HepG2 (cell line): ENCODE data around the gene SLC38A3. TPM values are rescaled to one million over a fixed set of nuclear protein-coding genes. Genes with fewer than 3 reads are reported as not detected.

Source experiments
- ASH2L ChIP-seq: fragments of 300-600, 200-600 bp; sonication (generic); IDR thresholded peaks from 2 replicates; pipeline ENCODE4 v1.7.0; 2017; ENCODE audit warnings: low read depth, mild to moderate bottlenecking, moderate library complexity, mixed read lengths, low read length; ENCODE audit not compliant: insufficient read length
- FOXP4 ChIP-seq: sonication (generic); formaldehyde crosslinking; IDR thresholded peaks from 2 replicates; pipeline ENCODE4 v1.4.0; 2020; ENCODE audit warnings: missing genetic modification reagents
- KMT2A ChIP-seq: sonication (generic); formaldehyde crosslinking; IDR thresholded peaks from 2 replicates; pipeline ENCODE4 v1.4.0; 2020; ENCODE audit warnings: missing genetic modification reagents
- NFYB ChIP-seq: sonication (generic); formaldehyde crosslinking; IDR thresholded peaks from 2 replicates; pipeline ENCODE4 v1.4.0; 2020; ENCODE audit warnings: missing genetic modification reagents
- PATZ1 ChIP-seq: sonication (generic); formaldehyde crosslinking; IDR thresholded peaks from 2 replicates; pipeline ENCODE4 v1.4.0; 2020; ENCODE audit warnings: missing genetic modification reagents
- RXRA ChIP-seq: sonication (generic); formaldehyde crosslinking; IDR thresholded peaks from 2 replicates; pipeline ENCODE4 v1.5.1; 2020; ENCODE audit warnings: missing genetic modification reagents
- SAP130 ChIP-seq: IDR thresholded peaks from 2 replicates; pipeline ENCODE4 v1.6.1; 2016; ENCODE audit warnings: low read depth
- STAG1 ChIP-seq: sonication (generic); formaldehyde crosslinking; IDR thresholded peaks from 2 replicates; pipeline ENCODE4 v1.4.0; 2020; ENCODE audit warnings: missing genetic modification reagents
- polyA plus RNA-seq, 8 experiments: library from polyadenylated mRNA; depleted of rRNA in 3 of 8; stranded (reverse) in 7 of 8; unstranded in 1 of 8; fragments of >200 nt; fragmentation: Illumina TruSeq in 4 of 8; extraction: Trizol in 4 of 8; gene quantifications; 2 replicates each; pipeline versions ENCODE4 v1.2.1 to v1.2.3, GENCODE V29; 2011 to 2016; ENCODE audit warnings: low read depth in 4 of 8, missing spikeins in 1 of 8, mixed read lengths in 1 of 8; ENCODE audit not compliant: insufficient read depth in 1 of 8
- total RNA-seq, 5 experiments: library from RNA; depleted of rRNA; stranded (reverse); fragments of >200 nt; fragmentation: Illumina TruSeq; extraction: Trizol; gene quantifications; 2 replicates each; pipeline ENCODE4 v1.2.3, GENCODE V29; 2016; ENCODE audit warnings: low read depth in 1 of 5
- TF ChIP-seq, protein P1 (sequence below), 2 experiments: sonication (generic) in 1 of 2; formaldehyde crosslinking in 1 of 2; IDR thresholded peaks; 2 replicates each; pipeline versions ENCODE4 v1.4.0 to v1.6.1; 2016 to 2020; ENCODE audit warnings: borderline replicate concordance in 1 of 2, low read depth in 1 of 2, mild to moderate bottlenecking in 1 of 2, missing genetic modification reagents in 1 of 2
- TF ChIP-seq, protein P2 (sequence below): sonication (generic); formaldehyde crosslinking; IDR thresholded peaks from 2 replicates; pipeline ENCODE4 v1.4.0; 2020; ENCODE audit warnings: mild to moderate bottlenecking, low read depth, missing genetic modification reagents
- TF ChIP-seq, protein P3 (sequence below): sonication (generic); formaldehyde crosslinking; IDR thresholded peaks from 2 replicates; pipeline ENCODE4 v1.8.1; 2023; ENCODE audit warnings: mild to moderate bottlenecking, missing genetic modification reagents
- TF ChIP-seq, protein P4 (sequence below): sonication (generic); formaldehyde crosslinking; IDR thresholded peaks from 2 replicates; pipeline ENCODE4 v1.5.0; 2020; ENCODE audit warnings: mild to moderate bottlenecking, missing genetic modification reagents, borderline replicate concordance
- TF ChIP-seq, protein P5 (sequence below): IDR thresholded peaks from 2 replicates; pipeline ENCODE4 v1.6.1; 2016; ENCODE audit warnings: low read depth, control low read depth

Gene SLC38A3
- total and polyA plus RNA-seq, 2 of the 13 experiments (the other 11 are each of a cell fraction or from before 2014, with no cell fraction given) = 29.8 to 164 TPM

DNA sequence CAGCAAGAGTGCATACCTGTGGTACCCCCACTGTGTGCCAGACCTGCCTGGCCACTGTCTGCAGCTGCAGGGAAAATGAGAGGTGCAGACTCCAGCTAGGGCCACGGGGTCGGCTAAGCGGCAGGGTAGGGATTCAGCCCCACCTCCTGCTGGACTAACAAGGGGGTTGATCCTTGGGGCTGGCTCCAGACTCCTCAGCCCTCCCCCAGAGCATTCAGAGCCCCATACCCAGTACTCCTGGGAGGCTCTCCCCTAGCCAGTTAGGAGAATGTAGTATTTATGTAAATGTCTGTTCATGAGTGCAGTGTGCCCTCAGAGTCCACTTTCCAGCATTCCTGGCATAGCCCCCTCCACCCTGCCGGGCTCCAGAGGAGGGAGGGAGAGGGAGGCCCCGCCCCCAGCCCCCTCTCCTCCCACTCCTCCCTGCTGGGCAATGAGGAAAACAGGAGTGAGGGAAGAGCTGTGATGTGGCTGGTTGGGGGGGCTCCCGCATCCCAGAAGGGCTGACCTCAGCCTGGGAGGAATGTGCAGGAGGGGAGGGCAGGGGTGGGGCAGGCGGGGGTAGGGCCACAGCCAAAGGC is 59.4 kb downstream of the SLC38A3 start (continued):
- TF ChIP-seq, protein P1, sequence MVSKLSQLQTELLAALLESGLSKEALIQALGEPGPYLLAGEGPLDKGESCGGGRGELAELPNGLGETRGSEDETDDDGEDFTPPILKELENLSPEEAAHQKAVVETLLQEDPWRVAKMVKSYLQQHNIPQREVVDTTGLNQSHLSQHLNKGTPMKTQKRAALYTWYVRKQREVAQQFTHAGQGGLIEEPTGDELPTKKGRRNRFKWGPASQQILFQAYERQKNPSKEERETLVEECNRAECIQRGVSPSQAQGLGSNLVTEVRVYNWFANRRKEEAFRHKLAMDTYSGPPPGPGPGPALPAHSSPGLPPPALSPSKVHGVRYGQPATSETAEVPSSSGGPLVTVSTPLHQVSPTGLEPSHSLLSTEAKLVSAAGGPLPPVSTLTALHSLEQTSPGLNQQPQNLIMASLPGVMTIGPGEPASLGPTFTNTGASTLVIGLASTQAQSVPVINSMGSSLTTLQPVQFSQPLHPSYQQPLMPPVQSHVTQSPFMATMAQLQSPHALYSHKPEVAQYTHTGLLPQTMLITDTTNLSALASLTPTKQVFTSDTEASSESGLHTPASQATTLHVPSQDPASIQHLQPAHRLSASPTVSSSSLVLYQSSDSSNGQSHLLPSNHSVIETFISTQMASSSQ (IDR thresholded peaks at IDR 0.05; ENCODE audit: low read depth) = no peak; the same call in 1 of the 2 replicates
- TF ChIP-seq, protein P1 (CRISPR knock-in tag; IDR thresholded peaks at IDR 0.05; ENCODE audit: borderline replicate concordance) = peak; percentile 21; the same call in 1 of the 2 replicates
- TF ChIP-seq KMT2A (CRISPR knock-in tag) (no peak), RXRA (CRISPR knock-in tag) (0 out of 2 replicates have a peak, but pooled peaks have one; percentile 61), PATZ1 (CRISPR knock-in tag) (peak; percentile 91), FOXP4 (CRISPR knock-in tag) (peak; percentile 45), ASH2L (peak; percentile 37), STAG1 (CRISPR knock-in tag) (no peak), SAP130 (peak; percentile 87), NFYB (CRISPR knock-in tag) (no peak)
- TF ChIP-seq, protein P2, sequence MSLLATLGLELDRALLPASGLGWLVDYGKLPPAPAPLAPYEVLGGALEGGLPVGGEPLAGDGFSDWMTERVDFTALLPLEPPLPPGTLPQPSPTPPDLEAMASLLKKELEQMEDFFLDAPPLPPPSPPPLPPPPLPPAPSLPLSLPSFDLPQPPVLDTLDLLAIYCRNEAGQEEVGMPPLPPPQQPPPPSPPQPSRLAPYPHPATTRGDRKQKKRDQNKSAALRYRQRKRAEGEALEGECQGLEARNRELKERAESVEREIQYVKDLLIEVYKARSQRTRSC (CRISPR knock-in tag) = no peak
- TF ChIP-seq, protein P3, sequence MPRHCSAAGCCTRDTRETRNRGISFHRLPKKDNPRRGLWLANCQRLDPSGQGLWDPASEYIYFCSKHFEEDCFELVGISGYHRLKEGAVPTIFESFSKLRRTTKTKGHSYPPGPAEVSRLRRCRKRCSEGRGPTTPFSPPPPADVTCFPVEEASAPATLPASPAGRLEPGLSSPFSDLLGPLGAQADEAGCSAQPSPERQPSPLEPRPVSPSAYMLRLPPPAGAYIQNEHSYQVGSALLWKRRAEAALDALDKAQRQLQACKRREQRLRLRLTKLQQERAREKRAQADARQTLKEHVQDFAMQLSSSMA (CRISPR knock-in tag) = no peak
- TF ChIP-seq, protein P4, sequence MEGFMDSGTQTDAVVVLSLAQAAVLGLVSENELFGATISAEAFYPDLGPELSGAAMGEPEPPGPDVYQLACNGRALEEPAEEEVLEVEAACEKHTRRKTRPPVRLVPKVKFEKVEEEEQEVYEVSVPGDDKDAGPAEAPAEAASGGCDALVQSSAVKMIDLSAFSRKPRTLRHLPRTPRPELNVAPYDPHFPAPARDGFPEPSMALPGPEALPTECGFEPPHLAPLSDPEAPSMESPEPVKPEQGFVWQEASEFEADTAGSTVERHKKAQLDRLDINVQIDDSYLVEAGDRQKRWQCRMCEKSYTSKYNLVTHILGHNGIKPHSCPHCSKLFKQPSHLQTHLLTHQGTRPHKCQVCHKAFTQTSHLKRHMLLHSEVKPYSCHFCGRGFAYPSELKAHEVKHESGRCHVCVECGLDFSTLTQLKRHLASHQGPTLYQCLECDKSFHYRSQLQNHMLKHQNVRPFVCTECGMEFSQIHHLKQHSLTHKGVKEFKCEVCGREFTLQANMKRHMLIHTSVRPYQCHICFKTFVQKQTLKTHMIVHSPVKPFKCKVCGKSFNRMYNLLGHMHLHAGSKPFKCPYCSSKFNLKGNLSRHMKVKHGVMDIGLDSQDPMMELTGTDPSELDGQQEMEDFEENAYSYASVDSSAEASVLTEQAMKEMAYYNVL = peak; percentile 81; the same call in 1 of the 2 replicates
- TF ChIP-seq, protein P5, sequence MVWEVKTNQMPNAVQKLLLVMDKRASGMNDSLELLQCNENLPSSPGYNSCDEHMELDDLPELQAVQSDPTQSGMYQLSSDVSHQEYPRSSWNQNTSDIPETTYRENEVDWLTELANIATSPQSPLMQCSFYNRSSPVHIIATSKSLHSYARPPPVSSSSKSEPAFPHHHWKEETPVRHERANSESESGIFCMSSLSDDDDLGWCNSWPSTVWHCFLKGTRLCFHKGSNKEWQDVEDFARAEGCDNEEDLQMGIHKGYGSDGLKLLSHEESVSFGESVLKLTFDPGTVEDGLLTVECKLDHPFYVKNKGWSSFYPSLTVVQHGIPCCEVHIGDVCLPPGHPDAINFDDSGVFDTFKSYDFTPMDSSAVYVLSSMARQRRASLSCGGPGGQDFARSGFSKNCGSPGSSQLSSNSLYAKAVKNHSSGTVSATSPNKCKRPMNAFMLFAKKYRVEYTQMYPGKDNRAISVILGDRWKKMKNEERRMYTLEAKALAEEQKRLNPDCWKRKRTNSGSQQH = no peak
